Body of pancreas (tissue), 4 donors: ENCODE results near the gene RIMKLA.

Experiments
- CTCF ChIP-seq, 7 experiments: fragments of 450-650 bp in 4 of 7; fragments of 200-600 bp in 3 of 7; sonication (generic) in 3 of 7; IDR thresholded peaks; one replicate each; pipeline ENCODE4 v1.5.1; 2016 to 2019; ENCODE audit warnings: antibody characterized with exemption in 7 of 7
- POLR2A ChIP-seq, 3 donors: fragments of 450-650 bp; IDR thresholded peaks; one replicate each; pipeline ENCODE4 v1.6.1; 2016; ENCODE audit warnings: antibody characterized with exemption in 3 of 3, mild to moderate bottlenecking in 2 of 3

- TF ChIP-seq CTCF (IDR thresholded peaks at IDR 0.05) (no peak), POLR2A (IDR thresholded peaks at IDR 0.05) (no peak)
These were observed 53.7 kb downstream of the RIMKLA start for GRCh38 chr1:42434340-42434739.
